Stimulated activated CD4-positive, alpha-beta T cell treated with anti-CD3 and anti-CD28 coated beads, Interleukin-1b, Interleukin-23, amount 100 ng/mL, for 4 hours (primary cell): Measurements from ENCODE around the gene MISFA.
A peak's percentile ranks its signal among the peaks of the same experiment; 100 is the strongest.
"Not testable (repeated sequence)": the region's sequence is repeated elsewhere in the genome, so short reads cannot be mapped to it uniquely, and the experiment has no call there.

ENCODE experiments used
- DNase-seq, 2 donors: peaks; one replicate each; pipeline ENCODE4 v3.0.0-alpha.2; 2020; ENCODE audit warnings: low read depth in 2 of 2

Gene MISFA

DNA sequence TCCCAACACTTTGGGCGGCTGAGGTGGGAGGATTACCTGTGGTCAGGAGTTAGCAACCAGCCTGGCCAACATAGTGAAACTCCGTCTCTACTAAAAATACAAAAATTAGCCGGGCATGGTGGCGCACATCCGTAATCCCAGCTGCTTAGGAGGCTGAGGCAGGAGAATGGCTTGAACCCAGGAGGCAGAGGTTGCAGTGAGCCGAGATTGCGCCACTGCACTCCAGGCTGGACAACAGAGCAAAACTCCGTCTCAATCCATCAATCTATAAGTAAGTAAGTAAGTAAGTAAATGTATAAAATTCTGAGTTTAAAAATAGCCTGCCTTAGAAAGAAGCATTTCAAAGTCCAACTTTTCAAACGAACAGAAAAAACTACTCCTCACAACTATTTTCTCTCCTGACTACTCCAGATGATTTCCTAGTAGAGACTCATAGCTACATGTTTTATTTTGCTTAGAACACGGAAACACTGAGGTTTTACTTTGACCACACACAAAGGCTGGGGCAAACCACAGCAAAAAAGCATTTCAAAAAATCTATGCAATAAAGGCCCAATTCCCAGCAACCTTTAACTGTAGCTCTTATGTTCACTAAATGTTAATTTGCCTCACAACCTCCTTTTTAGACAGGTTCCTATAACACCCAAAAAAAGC is 18.2 kb downstream of the MISFA start:
- no peak for DNase-seq

DNA sequence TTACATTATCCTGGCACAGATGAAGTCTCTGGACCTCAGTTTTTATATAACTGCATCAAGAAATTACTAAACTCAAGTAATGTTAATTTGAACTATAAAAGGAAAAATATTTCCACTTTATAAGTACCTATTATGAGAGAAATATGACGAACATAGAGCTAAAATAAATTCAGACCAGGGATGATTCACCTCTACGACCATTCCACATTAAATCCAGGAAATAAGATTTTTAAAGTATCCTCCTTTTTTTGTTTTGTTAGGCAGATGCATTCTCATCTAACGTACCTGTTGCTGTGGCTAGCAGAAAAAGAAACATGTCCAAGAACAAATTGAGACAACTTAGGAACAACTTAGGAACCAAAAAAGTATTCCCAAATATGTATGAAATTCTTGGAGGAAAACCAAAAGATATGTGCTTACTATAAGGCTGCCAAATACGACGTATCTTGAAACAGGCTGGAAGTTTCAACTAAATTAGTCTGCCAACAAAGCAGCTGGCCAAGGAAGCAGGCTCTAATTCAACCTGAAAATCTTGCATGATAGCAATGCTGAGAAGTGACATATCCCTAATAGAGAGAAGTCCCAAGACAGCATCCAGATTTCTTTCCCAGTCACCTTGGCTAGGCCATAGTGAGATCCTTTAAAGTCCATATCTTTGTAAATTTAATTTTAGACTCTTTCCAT is 18.9 kb downstream of the MISFA start:
- DNase-seq: no peak

GRCh38 chr11:18623707-18624106 is 24.1 kb downstream of the MISFA start:
- DNase-seq: no peak

- DNase-seq: no peak
Measured at GRCh38 chr11:18624161-18624560, 24.6 kb downstream of the MISFA start.

GRCh38 chr11:18632841-18633240 is 33.3 kb downstream of the MISFA start:
- no peak for DNase-seq

DNA sequence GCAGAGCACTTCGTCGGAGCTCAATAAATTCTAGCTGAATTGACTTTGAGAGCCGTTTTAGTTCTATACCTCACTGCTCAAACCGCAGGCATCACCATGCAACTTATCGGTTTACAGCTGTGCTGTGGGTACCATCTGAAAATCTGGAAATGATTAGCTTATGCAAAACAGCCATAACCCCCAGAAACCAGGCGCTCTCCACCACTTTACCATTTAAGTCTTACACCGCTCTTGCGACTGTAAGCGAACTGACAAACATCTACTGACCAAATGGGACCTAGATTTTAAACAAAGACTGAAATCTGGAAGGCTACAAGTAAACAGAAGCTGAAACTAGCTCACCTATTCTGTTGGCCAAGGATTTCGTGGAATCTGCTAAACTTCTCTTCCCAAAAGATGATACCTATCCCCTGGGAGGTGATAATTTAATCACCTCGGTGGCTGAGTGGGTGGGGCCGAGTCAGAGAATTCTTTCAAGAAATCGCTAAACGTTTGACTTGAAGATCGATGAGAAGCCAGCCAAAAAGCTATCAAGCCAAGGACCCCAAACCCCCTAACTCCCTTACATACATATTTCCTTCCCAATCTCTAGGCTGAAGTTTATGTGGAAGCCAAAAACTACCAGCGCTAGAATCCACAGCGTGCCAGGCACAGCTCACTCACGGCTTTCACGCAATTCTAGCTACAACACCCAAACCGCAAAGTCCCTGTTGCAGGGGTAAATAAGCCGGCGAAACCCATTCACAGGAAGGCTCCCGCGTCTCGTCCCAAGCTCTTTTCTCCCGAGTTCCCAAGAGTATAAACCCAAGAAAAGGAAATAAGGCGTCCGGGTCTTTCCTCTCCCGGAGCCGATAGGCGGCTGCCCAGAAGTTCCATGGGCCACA is 33.9 kb downstream of the MISFA start:
- DNase-seq: no peak

DNA sequence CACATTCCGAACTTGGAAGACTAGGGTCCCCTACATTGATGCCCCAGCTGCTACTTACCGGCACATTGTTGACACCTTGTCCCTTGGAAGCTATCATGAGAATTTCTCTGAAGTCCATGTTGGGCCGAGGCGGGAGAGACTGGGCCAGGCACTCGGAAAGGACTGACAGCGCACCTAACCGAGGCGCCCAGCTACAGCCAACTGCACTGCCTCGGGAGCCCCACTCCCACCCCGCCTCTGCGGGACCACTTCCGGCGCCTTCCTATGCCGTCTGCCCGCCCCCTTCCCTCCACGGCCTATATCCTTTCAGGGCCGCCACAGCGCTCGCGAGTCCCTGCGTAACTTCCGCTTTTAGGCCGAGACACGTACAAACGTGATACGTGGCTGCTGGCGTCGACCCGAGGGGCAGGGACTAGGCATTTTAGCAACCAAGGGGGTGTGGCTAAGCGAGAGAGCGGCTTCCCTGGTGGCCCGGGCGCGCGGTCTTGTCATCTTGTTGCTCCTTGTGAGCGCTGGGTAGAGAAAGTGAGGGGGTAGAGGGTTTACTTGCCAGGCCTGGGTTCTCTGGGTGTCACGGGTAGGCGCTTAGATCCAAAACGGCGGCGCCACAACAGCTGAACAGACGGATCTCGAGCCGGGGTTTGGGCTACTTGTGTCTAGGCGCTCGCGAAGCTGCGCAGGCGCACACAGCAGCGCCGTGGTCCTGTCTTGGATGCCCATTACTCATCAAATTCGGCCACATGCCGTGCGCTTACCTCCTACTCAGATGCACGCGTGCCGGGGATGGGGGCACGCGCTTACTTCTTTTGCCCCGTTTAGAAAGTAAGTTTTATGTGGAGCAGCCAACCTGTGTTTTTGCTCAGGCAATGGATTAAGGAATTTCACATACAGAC is 34.8 kb downstream of the MISFA start, which contains the start of gene SPTY2D1:
Gene SPTY2D1 (minus strand): TSS at position 203 of the 893 bp plus-strand sequence. CDS start 85 bp downstream, at position 118.
- DNase-seq: peak; percentile 90 to 94

DNA sequence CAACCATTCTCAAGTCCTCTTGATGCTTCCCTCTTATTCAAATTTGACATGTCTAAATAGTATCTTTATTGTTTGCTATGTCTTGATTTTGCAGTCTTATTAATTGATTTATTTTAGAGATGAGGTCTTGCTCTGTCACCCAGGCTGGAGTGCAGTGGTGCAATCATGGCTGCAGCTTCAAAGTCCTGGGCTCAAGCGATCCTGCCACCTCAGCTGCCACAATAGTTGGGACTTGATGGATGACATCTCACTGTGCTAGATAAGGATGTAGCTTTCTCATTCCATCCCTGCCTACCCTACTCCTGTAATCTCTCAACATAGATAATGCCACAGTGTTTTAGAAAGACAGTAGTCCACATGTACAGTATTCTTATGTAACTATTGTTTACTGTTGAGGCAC is 42.1 kb downstream of the MISFA start:
- no peak for DNase-seq

GRCh38 chr11:18643034-18643433 is 43.4 kb downstream of the MISFA start:
- not testable (repeated sequence) for DNase-seq

DNA sequence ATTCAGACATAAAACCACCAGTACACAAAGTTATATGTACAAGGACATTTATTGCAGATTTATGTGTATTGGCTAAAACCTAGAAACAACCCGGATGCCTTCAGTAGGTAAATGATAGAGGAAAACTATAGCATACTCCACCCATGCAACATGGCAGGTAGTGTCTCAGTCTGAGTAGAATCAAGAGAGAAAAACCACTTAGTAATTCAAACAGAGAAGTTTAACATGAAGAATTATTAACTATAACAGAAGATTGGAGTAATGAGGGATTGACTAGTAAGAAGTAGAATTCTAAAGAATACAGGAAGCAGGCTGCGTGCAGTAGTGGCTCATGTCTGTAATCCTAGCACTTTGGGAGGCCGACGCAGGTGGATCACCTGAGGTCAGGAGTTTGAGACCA is 50.8 kb downstream of the MISFA start:
- no peak for DNase-seq

DNA sequence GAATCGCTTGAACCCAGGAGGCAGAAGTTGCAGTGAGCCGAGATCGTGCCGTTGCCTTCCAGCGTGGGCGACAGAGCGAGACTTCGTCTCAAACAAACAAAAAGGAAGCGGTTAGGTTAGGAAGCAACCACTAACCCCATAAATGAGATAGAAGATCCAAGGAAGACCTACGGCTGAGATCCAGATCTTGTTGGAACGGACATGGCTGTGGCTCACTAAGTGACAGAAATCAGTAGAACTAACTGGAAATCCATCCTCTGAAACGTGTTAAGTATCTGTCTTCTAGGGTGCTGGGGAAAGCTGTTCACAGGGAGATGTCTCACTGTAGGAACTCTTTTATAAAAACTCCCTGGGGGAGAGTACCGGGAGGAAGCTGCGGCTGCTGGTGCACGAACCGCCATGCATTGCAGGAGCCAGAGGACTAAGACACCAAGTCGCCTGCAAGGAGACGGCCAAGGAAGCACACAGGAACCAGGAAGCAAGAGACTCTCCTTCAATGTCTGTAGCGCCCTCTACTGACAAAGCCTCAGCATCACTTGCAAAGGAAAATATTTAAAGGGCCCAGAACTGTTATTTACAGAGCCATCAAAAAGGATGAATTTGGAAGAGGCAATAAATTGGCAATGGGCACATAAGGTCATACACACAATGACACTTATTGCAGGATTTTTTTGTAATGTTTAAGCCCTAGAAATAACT is 51.4 kb downstream of the MISFA start:
- no peak for DNase-seq
